Measurements from ENCODE around the gene PCBP3. TPM values are rescaled to one million over a fixed set of nuclear protein-coding genes. Genes with fewer than 3 reads are reported as not detected.

Gene PCBP3
- total RNA-seq, 2 experiments from 2014 or later: 3.4 to 3.8 TPM

GRCh38 chr21:45723049-45723958 is 79.8 kb downstream of the PCBP3 start:
- H3K4me1 Mint-ChIP-seq (ENCODE audit: low read depth): no peaks in the 10 kb centered on the region
- Histone ChIP-seq H3K27me3 (ENCODE audit: control insufficient read depth in 1 of 2, insufficient read depth in 2 of 2, low read length in 2 of 2) (no peaks in the 10 kb centered on the region), H3K4me1 (ENCODE audit: insufficient read depth, low read length) (no peaks in the 10 kb centered on the region), H3K4me3 (ENCODE audit: low read length) (no peak overlapping the region), H3K27ac (ENCODE audit: low read depth in 1 of 2, low read length in 2 of 2) (no peak overlapping the region), H3K36me3 (ENCODE audit: insufficient read depth, low read length) (no peaks in the 10 kb centered on the region), H3K9me3 (ENCODE audit: control insufficient read depth in 1 of 2, insufficient read depth in 1 of 2, low read length in 2 of 2) (no peaks in the 10 kb centered on the region)
- H3K9me3 Mint-ChIP-seq: no peaks in the 10 kb centered on the region
- intact Hi-C loops (cut with DNase I, micrococcal nuclease): no loop called here
- POLR2A ChIA-PET: no interaction called here
- no peak overlapping the region for H3K4me3 Mint-ChIP-seq
- CTCF ChIA-PET: no interaction called here
- H3K36me3 Mint-ChIP-seq (ENCODE audit: low read depth): no peaks in the 10 kb centered on the region
- no peaks in the 10 kb centered on the region for H3K27me3 Mint-ChIP-seq
- DNase-seq: no peak
- no peak for ATAC-seq (ENCODE audit: poor library complexity)
- no peak for TF ChIP-seq CTCF (IDR thresholded peaks at IDR 0.05)
- no peak overlapping the region for H3K27ac Mint-ChIP-seq

DNA sequence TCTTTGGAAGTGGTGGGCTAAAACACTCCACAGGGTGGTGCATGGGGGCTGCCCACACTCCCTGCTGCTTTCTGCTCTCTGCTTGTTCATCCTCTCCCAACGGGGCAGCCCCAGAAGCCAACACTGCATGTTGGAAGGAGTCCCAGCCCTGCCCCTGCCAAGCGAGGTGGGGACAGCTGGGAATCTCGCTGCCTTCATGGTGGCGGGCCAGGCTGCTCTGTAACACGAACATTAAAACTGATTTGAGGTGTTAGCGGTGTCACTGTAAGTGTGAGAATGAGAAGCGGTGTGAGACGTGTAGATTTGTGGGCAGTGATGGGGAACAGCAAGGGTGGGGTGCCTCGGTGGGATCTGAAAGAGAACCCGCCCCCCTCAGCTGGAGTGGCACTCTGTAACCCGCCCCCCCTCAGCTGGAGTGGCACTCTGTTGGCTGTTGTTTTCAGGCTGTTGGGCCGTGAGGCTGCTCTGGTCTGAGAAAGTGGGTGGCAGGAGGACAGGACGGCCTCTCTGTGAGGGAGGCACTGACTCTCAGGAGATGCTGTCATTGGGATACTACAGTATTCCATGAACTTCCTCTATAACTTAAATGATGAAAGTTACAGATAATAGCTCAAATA is 80.9 kb downstream of the PCBP3 start:
- intact Hi-C loops (cut with DNase I, micrococcal nuclease): no loop called here
- Histone ChIP-seq H3K4me1 (ENCODE audit: insufficient read depth, low read length) (no peaks in the 10 kb centered on the region), H3K4me3 (ENCODE audit: low read length) (no peak overlapping the region), H3K27ac (ENCODE audit: low read depth in 1 of 2, low read length in 2 of 2) (no peak overlapping the region), H3K9me3 (ENCODE audit: control insufficient read depth in 1 of 2, insufficient read depth in 1 of 2, low read length in 2 of 2) (no peaks in the 10 kb centered on the region), H3K36me3 (ENCODE audit: insufficient read depth, low read length) (no peaks in the 10 kb centered on the region), H3K27me3 (ENCODE audit: control insufficient read depth in 1 of 2, insufficient read depth in 2 of 2, low read length in 2 of 2) (no peaks in the 10 kb centered on the region)
- DNase-seq (no peak), ATAC-seq (ENCODE audit: poor library complexity) (no peak)
- Mint-ChIP-seq H3K27me3 (no peaks in the 10 kb centered on the region), H3K36me3 (ENCODE audit: low read depth) (no peaks in the 10 kb centered on the region), H3K4me1 (ENCODE audit: low read depth) (no peaks in the 10 kb centered on the region), H3K4me3 (no peak overlapping the region), H3K9me3 (no peaks in the 10 kb centered on the region), H3K27ac (no peak overlapping the region)
- no peak for TF ChIP-seq CTCF (IDR thresholded peaks at IDR 0.05)
- CTCF ChIA-PET: no interaction called here
- POLR2A ChIA-PET: no interaction called here

- no peaks in the 10 kb centered on the region for H3K27me3 Mint-ChIP-seq
- no peaks in the 10 kb centered on the region for H3K4me1 Mint-ChIP-seq (ENCODE audit: low read depth)
- intact Hi-C loops (cut with DNase I, micrococcal nuclease): no loop called here
- Histone ChIP-seq H3K4me1 (ENCODE audit: insufficient read depth, low read length) (no peaks in the 10 kb centered on the region), H3K4me3 (ENCODE audit: low read length) (no peak overlapping the region), H3K9me3 (ENCODE audit: control insufficient read depth in 1 of 2, insufficient read depth in 1 of 2, low read length in 2 of 2) (no peaks in the 10 kb centered on the region), H3K27ac (ENCODE audit: low read depth in 1 of 2, low read length in 2 of 2) (no peak overlapping the region), H3K36me3 (ENCODE audit: insufficient read depth, low read length) (no peaks in the 10 kb centered on the region), H3K27me3 (ENCODE audit: control insufficient read depth in 1 of 2, insufficient read depth in 2 of 2, low read length in 2 of 2) (no peaks in the 10 kb centered on the region)
- no peaks in the 10 kb centered on the region for H3K9me3 Mint-ChIP-seq
- CTCF ChIA-PET: no interaction called here
- no peak overlapping the region for H3K27ac Mint-ChIP-seq
- TF ChIP-seq CTCF (IDR thresholded peaks at IDR 0.05): no peak
- POLR2A ChIA-PET: no interaction called here
- H3K36me3 Mint-ChIP-seq (ENCODE audit: low read depth): no peaks in the 10 kb centered on the region
- no peak for ATAC-seq (ENCODE audit: poor library complexity)
- no peak overlapping the region for H3K4me3 Mint-ChIP-seq
- no peak for DNase-seq
Measured at GRCh38 chr21:45724994-45725843, 81.7 kb downstream of the PCBP3 start.

Data from CD4-positive, alpha-beta T cell (primary cell).